GM12873 (cell line): ENCODE measurements around the gene GLTPD2.

ENCODE experiments used
- TF ChIP-seq, protein P1 (sequence below): IDR thresholded peaks from 2 replicates; pipeline ENCODE4 v1.5.1; 2012; ENCODE audit warnings: low read depth, mild to moderate bottlenecking, moderate library complexity, low read length, control low read depth; ENCODE audit not compliant: insufficient read depth; ENCODE audit errors: missing control alignments

The GLTPD2 gene

DNA sequence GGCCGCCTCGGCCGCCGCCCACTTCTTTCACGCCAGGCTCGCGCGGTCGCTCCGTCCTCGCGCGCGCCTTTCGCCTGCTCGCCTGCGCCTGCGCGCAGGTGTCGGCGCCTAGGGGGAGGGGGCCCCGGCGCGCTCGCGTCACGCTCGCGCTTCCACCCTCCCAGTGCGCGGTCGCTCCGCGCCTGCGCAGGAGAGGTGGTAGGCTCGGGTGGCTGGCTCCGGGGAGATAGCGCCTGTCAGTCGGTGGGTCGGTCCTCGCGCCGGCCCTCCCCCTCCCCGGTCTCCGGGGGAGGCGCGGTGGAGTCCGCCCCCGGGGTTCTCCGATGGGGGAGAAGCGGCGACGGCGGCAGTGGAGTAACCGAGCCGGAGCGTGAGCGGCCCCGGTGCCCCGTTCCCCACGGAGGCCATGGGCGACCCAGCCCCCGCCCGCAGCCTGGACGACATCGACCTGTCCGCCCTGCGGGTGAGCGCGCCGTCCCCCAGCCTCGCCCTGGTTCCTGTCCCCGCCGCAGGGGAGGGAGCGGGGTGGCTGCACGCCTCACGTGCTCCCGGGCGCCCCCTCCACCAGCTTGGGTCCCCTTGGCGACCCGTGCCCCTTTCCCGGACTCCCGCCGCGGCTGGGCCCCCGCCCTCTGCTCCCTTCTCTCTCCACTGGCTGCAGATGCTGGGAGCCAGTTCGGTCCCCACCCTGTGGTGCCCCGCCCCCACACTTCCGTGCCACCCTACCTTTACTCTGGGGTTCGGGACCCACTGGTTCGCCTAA lies 44.6 kb downstream of the GLTPD2 start, which contains the start of gene MINK1:
MINK1 (plus strand) TSS at position 163 of the 763 bp plus-strand sequence; CDS start at position 407, 244 bp downstream.
- TF ChIP-seq, protein P1, sequence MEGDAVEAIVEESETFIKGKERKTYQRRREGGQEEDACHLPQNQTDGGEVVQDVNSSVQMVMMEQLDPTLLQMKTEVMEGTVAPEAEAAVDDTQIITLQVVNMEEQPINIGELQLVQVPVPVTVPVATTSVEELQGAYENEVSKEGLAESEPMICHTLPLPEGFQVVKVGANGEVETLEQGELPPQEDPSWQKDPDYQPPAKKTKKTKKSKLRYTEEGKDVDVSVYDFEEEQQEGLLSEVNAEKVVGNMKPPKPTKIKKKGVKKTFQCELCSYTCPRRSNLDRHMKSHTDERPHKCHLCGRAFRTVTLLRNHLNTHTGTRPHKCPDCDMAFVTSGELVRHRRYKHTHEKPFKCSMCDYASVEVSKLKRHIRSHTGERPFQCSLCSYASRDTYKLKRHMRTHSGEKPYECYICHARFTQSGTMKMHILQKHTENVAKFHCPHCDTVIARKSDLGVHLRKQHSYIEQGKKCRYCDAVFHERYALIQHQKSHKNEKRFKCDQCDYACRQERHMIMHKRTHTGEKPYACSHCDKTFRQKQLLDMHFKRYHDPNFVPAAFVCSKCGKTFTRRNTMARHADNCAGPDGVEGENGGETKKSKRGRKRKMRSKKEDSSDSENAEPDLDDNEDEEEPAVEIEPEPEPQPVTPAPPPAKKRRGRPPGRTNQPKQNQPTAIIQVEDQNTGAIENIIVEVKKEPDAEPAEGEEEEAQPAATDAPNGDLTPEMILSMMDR: no peak

DNA sequence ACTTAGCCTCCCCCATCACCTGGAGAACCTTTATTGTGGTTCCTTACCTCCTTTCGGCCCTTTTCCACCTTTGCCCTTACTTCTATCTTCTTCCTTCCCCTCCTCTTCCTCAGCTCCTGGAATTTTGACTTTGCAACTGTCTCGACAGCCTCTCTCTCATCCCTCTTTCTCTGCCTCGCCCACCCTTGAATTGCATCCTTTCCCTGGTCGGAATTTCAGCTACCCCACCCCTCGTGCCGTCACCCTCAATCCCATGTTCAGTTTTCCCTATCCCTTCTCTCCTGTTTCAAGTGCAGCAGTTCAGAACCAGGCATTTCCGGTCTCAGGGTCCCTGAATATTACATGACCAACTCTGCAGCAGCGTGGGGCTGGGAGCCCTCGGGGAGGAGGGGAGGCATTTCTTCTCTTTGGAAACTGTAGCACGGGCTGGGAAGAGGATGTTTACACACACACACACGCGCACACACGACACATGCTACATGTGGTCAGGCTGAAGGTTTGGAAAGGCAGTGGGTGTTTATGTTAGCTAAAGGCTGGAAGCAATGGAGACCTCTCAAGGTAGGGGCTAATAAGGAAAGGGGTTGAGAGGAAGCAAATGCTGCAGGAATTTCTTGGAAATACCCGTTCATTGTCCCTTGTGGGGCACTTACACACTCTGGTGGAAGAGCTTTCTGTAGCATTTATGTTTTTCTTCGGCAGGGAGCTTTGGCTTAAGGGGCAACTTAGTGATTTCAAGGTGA lies 45.3 kb downstream of the GLTPD2 start:
- TF ChIP-seq, protein P1: no peak

DNA sequence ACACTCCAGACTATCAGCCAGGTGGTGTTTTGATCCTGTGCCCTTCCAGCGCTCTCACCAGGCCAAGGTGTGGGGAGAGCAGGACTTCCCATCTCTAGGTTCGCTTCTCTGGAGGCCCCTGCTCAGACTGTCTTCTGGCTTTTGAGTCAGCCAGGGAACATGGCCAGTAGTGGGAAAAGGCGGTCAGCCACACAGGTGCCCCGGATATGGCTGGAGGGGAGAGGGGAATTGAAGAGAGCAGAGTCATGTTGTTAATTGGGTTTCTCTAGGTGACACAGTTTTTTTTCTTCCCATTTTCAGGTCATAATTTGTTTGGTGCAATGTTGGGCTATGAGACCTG lies 45.9 kb downstream of the GLTPD2 start:
- TF ChIP-seq, protein P1: no peak

DNA sequence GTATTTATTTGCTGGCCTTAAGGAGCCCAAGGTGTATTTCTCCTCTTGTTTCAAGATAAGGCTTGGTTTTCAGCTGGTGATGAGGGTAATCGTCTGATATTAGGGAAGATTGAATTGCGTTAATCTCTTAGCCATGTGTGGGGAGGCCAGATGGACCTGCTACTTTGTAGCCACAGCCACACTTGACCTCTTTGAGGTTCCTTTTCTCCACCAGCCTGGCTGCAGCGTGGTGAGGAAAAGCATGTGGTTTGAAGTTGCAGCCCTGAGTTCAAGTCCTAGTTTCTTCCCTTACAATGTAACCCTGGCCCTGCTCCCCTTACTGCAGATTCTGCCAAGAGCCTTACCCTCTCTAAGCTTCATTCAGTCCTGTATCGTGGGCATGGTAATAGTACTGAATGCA lies 47.5 kb downstream of the GLTPD2 start:
- TF ChIP-seq, protein P1: no peak

DNA sequence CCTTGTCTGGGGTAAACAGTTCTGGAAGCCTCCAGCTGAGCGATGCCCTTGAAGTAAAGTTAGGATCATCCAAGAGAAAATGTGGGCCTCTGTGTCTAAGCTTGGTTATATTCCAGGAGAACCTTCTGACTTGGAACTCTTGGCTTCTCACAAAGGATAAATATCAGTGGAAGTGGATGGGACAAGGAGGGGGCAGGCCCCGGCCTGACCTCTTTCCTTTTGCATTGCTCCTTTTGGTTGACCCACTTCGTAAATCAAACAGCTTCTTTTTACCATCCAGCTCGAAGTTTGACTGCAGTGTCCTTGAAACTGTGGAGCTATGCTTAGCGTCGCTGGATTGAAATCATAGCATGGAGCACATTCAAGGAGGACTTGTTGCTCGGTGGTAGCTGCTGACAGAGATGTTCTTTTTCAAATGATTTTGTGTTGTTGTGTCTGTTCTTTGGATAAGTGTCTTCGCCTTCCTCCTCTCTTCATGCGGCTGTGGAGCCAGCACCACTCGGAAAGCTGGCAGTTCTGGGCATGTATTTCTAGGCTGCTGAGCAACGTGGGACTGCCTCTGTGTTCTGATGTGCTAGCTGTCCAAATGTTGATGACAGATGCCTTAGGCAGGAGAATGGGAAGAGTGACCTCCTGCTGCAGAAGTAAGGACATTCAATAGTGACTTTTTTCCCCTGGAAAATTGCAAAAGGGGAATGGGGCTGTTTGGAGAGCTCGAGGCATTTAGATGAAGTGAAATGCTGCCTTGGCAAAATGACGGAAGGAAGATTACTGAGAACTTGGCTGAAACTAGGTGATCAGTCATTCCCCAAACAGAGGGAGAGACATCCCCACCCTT lies 48.9 kb downstream of the GLTPD2 start:
- TF ChIP-seq, protein P1: no peak

DNA sequence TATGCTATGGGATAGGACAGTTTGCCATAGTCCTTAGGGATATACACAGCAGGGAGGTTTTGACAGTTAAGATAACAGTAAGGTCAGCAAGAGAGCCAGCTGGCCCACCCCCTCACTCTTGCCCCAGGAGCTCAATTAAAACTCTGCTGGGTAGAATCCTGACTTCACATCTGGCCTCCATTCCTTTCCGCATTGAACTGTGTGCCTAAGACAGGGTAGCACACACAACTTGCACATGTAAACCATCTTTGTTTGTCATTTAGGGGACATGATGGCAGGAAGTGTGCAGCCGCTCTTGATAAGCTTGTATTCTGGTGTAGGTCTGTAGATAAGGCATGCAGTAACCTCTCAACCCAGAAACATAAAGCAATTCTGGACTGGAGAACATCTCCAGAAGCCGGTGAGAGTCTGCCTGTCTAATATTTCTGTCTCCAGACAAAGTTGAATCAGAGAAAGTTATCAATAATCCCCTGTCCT lies 49.6 kb downstream of the GLTPD2 start:
- TF ChIP-seq, protein P1: no peak
